Measurements from ENCODE around the gene DCN. TPM values are rescaled to one million over a fixed set of nuclear protein-coding genes. Genes with fewer than 3 reads are reported as not detected.

DCN gene
- total RNA-seq, 1 experiment from 2014 or later, result not detected

GRCh38 chr12:91093341-91093740 is 89.3 kb downstream of the DCN start:
- no peak overlapping the region for H3K4me3 ChIP-seq (ENCODE audit: low read length)
- no TSS peak for BruUV-seq (replicated peaks)
- H3K27me3 ChIP-seq (ENCODE audit: low read length), result no peaks in the 10 kb centered on the region
- H4K20me1 ChIP-seq (ENCODE audit: low read length), result no peaks in the 10 kb centered on the region
- peak overlapping the region; percentile 44 for H3K4me2 ChIP-seq (ENCODE audit: low read length)
- H3F3A ChIP-seq (ENCODE audit: low read length, unreplicated experiment), result no peaks in the 10 kb centered on the region
- H3K79me2 ChIP-seq (ENCODE audit: low read length), result no peaks in the 10 kb centered on the region
- POLR2A ChIA-PET (ENCODE audit: unreplicated experiment), result no interaction called here
- intact Hi-C loops (cut with micrococcal nuclease), result no loop called here
- TF ChIP-seq EZH2phosphoT487 (IDR thresholded peaks at IDR 0.05; ENCODE audit: borderline replicate concordance, low read length) (no peak), EZH2 (IDR thresholded peaks at IDR 0.05; ENCODE audit: low read length, unreplicated experiment) (no peak), CTCF (conservative IDR thresholded peaks at IDR 0.05; ENCODE audit: low read depth, low read length) (no peak)
- CTCF ChIA-PET, result no interaction called here
- H3K27ac ChIP-seq (ENCODE audit: low read length), result no peak overlapping the region
- no peak for DNase-seq
- no peak for ATAC-seq
- no peaks in the 10 kb centered on the region for H3K36me3 ChIP-seq (ENCODE audit: low read depth, low read length)
- no peaks in the 10 kb centered on the region for H3K9me2 ChIP-seq (replicated peaks; ENCODE audit: low read length)
- H2AFZ ChIP-seq (ENCODE audit: low read length), result peak overlapping the region; percentile 28; the same call in 1 of the 2 replicates
- peaks cover 17% of the 10 kb centered on the region for H3K4me1 ChIP-seq (ENCODE audit: insufficient read depth, low read length)
- 0 out of 2 replicates have a peak, but pooled peaks cover 7% of the 10 kb centered on the region for H3K9me3 ChIP-seq (ENCODE audit: low read length)
- H3K9ac ChIP-seq (ENCODE audit: low read length), result no peak overlapping the region

DNA sequence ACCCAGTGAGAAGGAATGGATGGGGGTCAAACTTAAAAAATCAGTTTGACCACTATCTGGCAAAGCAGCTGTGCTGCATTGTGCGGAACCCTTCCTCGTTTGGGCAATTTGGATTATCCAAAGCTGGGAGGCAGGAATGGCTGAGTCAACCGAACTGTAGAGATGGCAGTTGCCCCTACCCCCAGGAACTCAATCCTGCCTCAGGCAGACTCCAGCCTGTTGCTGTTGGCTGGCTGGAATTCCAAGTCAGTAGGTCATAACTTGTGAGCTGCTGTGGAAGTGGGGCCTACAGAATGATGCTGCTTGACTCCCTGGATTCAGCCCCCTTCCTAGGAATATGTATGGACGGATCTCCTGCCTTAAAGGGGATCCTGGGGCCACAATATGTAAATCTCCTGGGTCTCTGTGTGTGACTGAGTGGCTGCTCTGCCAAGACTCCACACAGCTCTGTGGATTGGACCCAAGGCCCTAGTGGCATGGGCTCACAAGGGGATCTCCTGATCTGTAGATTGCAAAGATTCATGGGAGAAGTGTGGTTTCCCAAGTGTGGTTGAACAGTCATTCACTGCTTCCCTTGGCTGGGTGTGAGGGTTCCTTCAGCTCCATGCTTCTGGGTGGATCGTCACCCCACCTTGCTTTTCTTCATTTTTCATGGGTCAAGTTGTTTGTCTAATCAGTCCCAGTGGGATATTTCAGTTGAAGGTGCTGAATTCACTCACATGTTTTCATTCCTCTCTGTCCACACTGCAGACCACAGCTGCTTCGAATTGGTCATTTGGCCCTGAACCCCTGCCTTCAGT is 90.5 kb downstream of the DCN start:
- H3K9ac ChIP-seq (ENCODE audit: low read length), result no peak overlapping the region
- DNase-seq (no peak), ATAC-seq (no peak)
- no peaks in the 10 kb centered on the region for H3K9me2 ChIP-seq (replicated peaks; ENCODE audit: low read length)
- no peak for TF ChIP-seq CTCF (conservative IDR thresholded peaks at IDR 0.05; ENCODE audit: low read depth, low read length)
- no peak for TF ChIP-seq EZH2 (IDR thresholded peaks at IDR 0.05; ENCODE audit: low read length, unreplicated experiment)
- TF ChIP-seq EZH2phosphoT487 (IDR thresholded peaks at IDR 0.05; ENCODE audit: borderline replicate concordance, low read length), result no peak
- H4K20me1 ChIP-seq (ENCODE audit: low read length), result no peaks in the 10 kb centered on the region
- H3K27me3 ChIP-seq (ENCODE audit: low read length), result no peaks in the 10 kb centered on the region
- H3K4me2 ChIP-seq (ENCODE audit: low read length), result no peak overlapping the region
- no peaks in the 10 kb centered on the region for H3K36me3 ChIP-seq (ENCODE audit: low read depth, low read length)
- H3K4me1 ChIP-seq (ENCODE audit: insufficient read depth, low read length), result peaks cover 12% of the 10 kb centered on the region
- intact Hi-C loops (cut with micrococcal nuclease), result no loop called here
- 0 out of 2 replicates have a peak, but pooled peaks cover 7% of the 10 kb centered on the region for H3K9me3 ChIP-seq (ENCODE audit: low read length)
- CTCF ChIA-PET, result no interaction called here
- BruUV-seq (replicated peaks), result no TSS peak
- no peak overlapping the region for H3K27ac ChIP-seq (ENCODE audit: low read length)
- H2AFZ ChIP-seq (ENCODE audit: low read length), result no peak overlapping the region
- no peaks in the 10 kb centered on the region for H3K79me2 ChIP-seq (ENCODE audit: low read length)
- H3F3A ChIP-seq (ENCODE audit: low read length, unreplicated experiment), result no peaks in the 10 kb centered on the region
- POLR2A ChIA-PET (ENCODE audit: unreplicated experiment), result no interaction called here
- H3K4me3 ChIP-seq (ENCODE audit: low read length), result no peak overlapping the region

Other genes with a start within 250 kb of the DCN start
- gene CCER1, start 227.6 kb downstream of the DCN start, total RNA-seq (2014; rRNA removed), result not detected in 2 replicates
- not detected in 2 replicates for gene EPYC, start 177.8 kb downstream of the DCN start, total RNA-seq (2014; rRNA removed)
- gene KERA, start 124.8 kb downstream of the DCN start, total RNA-seq (2014; rRNA removed), result not detected in 2 replicates
- gene LUM, start 71.3 kb downstream of the DCN start, total RNA-seq (2014; rRNA removed), result 0.15 TPM in 1 of 2 replicates, not detected in the other

All from PC-3 (cell line).